ENCODE results near the gene CLDN18. TPM values are rescaled to one million over a fixed set of nuclear protein-coding genes. Genes with fewer than 3 reads are reported as not detected.

Gene CLDN18
- total RNA-seq, 4 donors from 2014 or later, result under 0.01 to 0.40 (median 0.39) TPM; not detected in 1

DNA sequence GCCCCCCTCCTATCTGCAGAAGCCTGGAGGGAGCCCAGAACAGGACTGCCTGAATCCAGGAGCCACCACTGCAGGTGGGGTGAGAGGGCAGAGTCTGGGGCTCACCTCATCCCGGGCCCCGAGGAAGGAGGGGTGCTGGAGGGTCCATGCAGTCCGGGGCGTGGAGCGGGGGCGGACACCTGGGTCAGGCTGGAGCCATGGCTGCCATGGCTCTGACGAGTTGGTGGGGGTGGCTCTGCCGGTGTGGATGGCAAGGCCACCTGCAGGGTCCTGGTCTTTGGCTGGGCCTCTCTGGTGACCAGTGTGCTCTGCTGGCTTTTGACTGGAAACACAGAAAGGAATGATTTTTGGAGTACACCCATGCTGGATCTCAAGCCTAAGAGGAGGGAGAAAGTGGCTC is 58.1 kb downstream of the CLDN18 start:
- 77% methylated on average over 6 of the region's 8 CpGs for WGBS
- Histone ChIP-seq H3K9me3 (no peaks in the 10 kb centered on the region), H3K27me3 (no peaks in the 10 kb centered on the region), H3K36me3 (peaks cover 21 to 92% (median 70%) of the 10 kb centered on the region in 4 donors), H3K27ac (replicated peaks in 1 of 4) (no peak overlapping the region), H3K4me1 (no peaks in the 10 kb centered on the region), H3K4me3 (no peak overlapping the region)
- intact Hi-C loops (cut with DNase I), result loop anchor here (2.0 kb wide), 1 partner anchor 51 kb away; no protein-coding TSS in a partner anchor
- DNase-seq (ENCODE audit: extremely low spot score), result no peak
- TF ChIP-seq CTCF (IDR thresholded peaks at IDR 0.05) (no peak), POLR2A (IDR thresholded peaks at IDR 0.05; ENCODE audit: low read depth) (no peak), POLR2AphosphoS5 (IDR thresholded peaks at IDR 0.05) (no peak), EP300 (IDR thresholded peaks at IDR 0.05) (no peak)

DNA sequence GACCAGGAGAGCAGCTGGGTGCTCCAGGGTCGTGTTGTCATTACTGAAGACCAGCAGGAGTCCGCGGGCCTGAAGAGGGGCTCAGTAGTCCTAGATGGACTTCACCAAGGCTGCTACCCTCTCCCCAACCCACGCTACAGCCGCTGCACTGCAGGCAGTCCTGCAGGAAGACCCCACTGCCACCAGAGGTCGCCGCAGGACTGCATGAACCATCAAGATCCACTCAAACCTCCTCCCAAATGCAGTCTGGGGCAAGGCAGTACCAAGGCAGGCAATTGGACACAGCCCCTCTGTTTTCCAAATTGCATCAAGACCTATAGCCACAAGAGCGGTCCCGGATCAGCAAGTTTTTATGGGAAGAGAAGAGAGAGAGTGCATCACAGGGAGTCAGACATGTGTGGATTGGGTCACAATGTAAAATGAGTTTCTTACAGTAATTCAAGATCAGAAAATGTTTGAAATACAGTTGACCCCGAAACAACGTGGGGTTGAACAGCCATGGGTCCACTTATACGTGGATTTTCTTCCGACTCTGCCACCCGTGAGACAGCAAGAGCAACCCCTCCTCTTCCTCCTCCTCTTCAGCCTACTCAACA is 58.7 kb downstream of the CLDN18 start:
- TF ChIP-seq POLR2A (IDR thresholded peaks at IDR 0.05; ENCODE audit: low read depth), result no peak
- TF ChIP-seq EP300 (IDR thresholded peaks at IDR 0.05), result no peak
- TF ChIP-seq POLR2AphosphoS5 (IDR thresholded peaks at IDR 0.05), result peak in 1 of 2 donors; percentile 15
- TF ChIP-seq CTCF (IDR thresholded peaks at IDR 0.05), result peak in 2 of 3 experiments; percentile 92 to 95
- no peak overlapping the region for H3K4me3 ChIP-seq
- H3K27ac ChIP-seq (replicated peaks in 1 of 4), result no peak overlapping the region
- no peak for DNase-seq (ENCODE audit: extremely low spot score)
- H3K27me3 ChIP-seq, result no peaks in the 10 kb centered on the region
- H3K4me1 ChIP-seq, result no peaks in the 10 kb centered on the region
- no peaks in the 10 kb centered on the region for H3K9me3 ChIP-seq
- intact Hi-C loops (cut with DNase I), result loop anchor here (2.0 kb wide), 1 partner anchor 50 kb away; no protein-coding TSS in a partner anchor
- WGBS, result 51% methylated on average over 11 of the region's 14 CpGs
- H3K36me3 ChIP-seq, result peaks cover 15 to 90% (median 65%) of the 10 kb centered on the region in 4 donors

GRCh38 chr3:138070006-138070405 is 60.0 kb downstream of the CLDN18 start:
- Histone ChIP-seq H3K27me3 (no peaks in the 10 kb centered on the region), H3K9me3 (peaks cover 0 to 5% (median 0%) of the 10 kb centered on the region in 4 donors), H3K4me3 (no peak overlapping the region), H3K27ac (replicated peaks in 1 of 4) (no peak overlapping the region), H3K4me1 (no peaks in the 10 kb centered on the region), H3K36me3 (peaks cover 5 to 77% (median 54%) of the 10 kb centered on the region in 4 donors)
- intact Hi-C loops (cut with DNase I), result no loop called here
- DNase-seq (ENCODE audit: extremely low spot score), result no peak
- 71% methylated on average over 4 of the region's 4 CpGs for WGBS
- TF ChIP-seq EP300 (IDR thresholded peaks at IDR 0.05), result no peak
- no peak for TF ChIP-seq CTCF (IDR thresholded peaks at IDR 0.05)
- no peak for TF ChIP-seq POLR2A (IDR thresholded peaks at IDR 0.05; ENCODE audit: low read depth)
- no peak for TF ChIP-seq POLR2AphosphoS5 (IDR thresholded peaks at IDR 0.05)

DNA sequence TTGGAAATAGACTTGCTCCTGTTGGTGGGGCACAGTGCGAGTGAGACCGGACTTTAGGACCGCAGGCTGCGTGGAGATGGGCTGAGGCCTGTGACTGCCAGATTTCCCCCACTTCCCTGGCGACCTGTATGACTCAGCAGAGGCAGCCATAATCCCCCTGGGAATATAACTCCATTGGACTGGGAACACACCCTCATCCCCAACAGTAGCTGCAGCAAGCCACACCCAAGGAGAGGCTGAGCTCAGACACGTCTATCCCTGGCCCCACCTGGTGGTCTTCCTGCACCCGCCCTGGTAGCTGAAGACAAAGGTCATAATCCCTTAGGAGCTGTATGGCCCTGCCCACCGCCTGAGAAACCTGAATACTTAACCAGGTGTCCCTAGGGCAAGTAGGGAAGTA is 62.8 kb downstream of the CLDN18 start:
- H3K36me3 ChIP-seq, result peaks cover 0 to 76% (median 52%) of the 10 kb centered on the region in 4 donors
- H3K27me3 ChIP-seq, result no peaks in the 10 kb centered on the region
- intact Hi-C loops (cut with DNase I), result no loop called here
- TF ChIP-seq POLR2AphosphoS5 (IDR thresholded peaks at IDR 0.05) (no peak), POLR2A (IDR thresholded peaks at IDR 0.05; ENCODE audit: low read depth) (no peak), CTCF (IDR thresholded peaks at IDR 0.05) (no peak), EP300 (IDR thresholded peaks at IDR 0.05) (no peak)
- H3K9me3 ChIP-seq, result peaks cover 0 to 5% (median 0%) of the 10 kb centered on the region in 4 donors
- H3K4me3 ChIP-seq, result no peak overlapping the region
- no peaks in the 10 kb centered on the region for H3K4me1 ChIP-seq
- 95% methylated on average over 6 of the region's 8 CpGs for WGBS
- no peak overlapping the region for H3K27ac ChIP-seq (replicated peaks in 1 of 4)
- no peak for DNase-seq (ENCODE audit: extremely low spot score)

Data from esophagus muscularis mucosa (tissue), 4 donors.